Measurements from ENCODE around the gene FXR2.

The FXR2 gene

DNA sequence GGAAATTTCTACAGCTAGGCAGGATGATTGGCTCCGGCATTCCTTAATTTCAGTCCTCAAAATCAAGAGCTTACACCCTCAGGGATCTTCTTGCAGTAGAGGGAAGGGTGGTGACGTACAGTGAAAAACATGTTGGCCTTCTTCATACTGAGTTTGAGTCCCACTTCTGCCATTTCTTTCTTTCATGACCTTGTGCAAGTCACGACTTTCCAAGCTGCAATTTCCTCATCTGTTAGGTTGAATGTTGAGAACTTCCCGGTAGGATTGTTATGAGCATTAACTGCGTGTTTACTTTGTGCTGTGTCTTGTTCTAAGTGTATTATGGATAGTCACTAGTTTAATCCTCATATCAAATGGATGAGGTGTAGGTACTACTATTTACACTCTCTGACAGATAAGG is 45.1 kb downstream of the FXR2 start:
- no peak for DNase-seq

DNA sequence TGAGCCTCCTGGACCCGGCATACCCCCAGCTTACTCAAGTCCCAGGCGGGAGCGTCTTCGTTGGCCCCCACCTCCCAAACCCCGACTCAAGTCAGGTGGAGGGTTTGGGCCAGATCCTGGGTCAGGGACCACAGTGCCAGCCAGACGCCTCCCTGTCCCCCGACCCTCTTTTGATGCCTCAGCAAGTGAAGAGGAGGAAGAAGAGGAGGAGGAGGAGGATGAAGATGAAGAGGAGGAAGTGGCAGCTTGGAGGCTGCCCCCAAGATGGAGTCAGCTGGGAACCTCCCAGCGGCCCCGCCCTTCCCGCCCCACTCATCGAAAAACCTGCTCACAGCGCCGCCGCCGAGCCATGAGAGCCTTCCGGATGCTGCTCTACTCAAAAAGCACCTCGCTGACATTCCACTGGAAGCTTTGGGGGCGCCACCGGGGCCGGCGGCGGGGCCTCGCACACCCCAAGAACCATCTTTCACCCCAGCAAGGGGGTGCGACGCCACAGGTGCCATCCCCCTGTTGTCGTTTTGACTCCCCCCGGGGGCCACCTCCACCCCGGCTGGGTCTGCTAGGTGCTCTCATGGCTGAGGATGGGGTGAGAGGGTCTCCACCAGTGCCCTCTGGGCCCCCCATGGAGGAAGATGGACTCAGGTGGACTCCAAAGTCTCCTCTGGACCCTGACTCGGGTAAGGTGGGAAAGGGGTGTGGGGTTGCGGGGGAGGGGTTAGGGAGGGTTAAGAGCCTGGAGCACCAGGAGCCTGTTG is 51.4 kb downstream of the FXR2 start:
- no peak for DNase-seq

DNA sequence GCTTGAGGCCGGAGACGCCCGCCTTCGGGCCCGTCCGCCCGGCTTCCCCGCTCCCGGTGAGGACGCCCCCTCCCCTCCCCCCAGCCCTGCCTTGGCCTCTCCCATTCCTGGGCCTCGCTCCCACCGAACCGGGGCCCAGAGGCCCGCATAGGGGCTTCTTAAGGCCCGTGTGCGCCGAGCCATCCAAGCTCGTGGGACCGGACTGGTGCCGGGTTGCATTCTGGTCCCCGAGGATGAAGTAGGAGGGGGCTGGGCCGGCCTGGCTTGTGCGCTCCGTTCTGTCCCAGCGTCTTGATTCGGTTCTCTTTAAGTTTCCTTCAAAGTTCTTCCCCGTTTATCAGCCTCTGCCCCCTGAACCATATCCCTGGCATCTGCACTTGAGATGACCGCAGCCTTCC is 52.5 kb downstream of the FXR2 start:
- DNase-seq: no peak

DNA sequence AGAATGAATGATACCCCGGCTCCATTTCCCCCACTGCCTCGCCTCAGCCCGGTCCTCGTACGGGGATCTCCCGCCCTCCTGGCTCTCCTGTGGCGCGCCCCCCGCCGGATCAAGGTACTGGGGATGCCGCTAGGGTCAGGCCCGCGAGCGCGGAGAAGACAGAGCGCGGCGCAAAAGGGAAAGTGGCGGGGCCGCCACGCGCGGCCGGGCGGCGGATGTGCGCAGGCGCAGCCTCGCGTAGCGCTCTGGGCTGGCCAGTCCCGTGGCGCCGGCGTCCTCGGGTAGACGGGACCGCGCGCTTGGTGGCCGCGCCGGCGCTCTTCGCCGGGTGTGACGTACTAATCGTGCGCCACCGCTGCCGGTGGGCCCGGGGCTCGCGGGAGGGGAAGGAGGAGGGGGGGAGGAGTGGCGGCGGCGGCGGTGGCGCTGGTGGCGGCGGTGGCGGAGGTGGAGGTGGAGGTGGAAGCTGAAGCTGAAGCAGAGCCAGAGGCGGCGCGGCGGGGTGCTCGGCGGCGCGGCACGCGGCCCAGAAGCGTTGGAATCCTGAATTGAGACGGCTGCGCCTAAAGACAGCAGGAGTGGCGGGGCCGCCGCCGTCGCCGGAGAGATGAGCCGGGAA is 53.0 kb downstream of the FXR2 start, which contains the start of gene SENP3:
SENP3 (plus strand) TSS at position 331 of the 619 bp plus-strand sequence. CDS start 1,158 bp downstream, outside the sequence.
- DNase-seq: peak; percentile 65

GRCh38 chr17:7561028-7561575 is 53.6 kb downstream of the FXR2 start:
- peak; percentile 63 for DNase-seq

DNA sequence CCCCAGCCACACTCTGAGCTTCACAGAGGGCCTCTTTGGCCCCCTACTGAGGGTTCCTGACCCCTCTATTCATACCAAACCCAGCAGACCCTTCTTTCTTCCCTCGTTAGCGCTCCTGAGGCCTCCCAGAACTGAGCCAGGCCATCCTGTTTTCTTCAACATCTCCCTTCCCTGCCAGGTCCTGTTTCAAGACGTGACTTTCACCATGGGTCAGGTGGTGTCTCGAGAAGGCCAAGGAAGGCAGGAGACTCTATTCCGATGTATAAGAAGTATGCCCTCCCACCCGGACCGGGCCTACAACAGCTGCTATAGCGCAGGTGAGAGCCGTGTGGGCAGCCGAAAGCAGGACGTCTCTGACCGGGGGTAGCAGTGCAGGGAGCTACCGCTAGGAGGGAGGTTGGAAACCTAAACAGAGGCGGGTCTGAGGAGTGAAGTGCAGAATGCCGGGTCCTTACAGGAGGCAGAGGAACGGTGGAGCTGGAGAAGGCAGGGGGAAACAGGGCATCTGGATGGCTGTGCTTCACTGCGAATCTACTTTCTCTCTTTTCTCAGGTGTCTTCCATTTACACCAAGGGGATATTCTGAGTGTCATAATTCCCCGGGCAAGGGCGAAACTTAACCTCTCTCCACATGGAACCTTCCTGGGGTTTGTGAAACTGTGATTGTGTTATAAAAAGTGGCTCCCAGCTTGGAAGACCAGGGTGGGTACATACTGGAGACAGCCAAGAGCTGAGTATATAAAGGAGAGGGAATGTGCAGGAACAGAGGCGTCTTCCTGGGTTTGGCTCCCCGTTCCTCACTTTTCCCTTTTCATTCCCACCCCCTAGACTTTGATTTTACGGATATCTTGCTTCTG is 54.3 kb downstream of the FXR2 start:
- DNase-seq: no peak

- DNase-seq: no peak
Measured at GRCh38 chr17:7559320-7560171, 55.2 kb downstream of the FXR2 start.

GRCh38 chr17:7558544-7559319 is 56.0 kb downstream of the FXR2 start, which contains the start of gene TNFSF13:
TSS of gene TNFSF13 (plus strand) at chr17:7558750. CDS start at chr17:7559040, 290 bp downstream.
- DNase-seq: no peak

- DNase-seq: no peak
Measured at GRCh38 chr17:7557775-7558543, 56.7 kb downstream of the FXR2 start.

GRCh38 chr17:7557147-7557764 is 57.4 kb downstream of the FXR2 start:
- DNase-seq: no peak

DNA sequence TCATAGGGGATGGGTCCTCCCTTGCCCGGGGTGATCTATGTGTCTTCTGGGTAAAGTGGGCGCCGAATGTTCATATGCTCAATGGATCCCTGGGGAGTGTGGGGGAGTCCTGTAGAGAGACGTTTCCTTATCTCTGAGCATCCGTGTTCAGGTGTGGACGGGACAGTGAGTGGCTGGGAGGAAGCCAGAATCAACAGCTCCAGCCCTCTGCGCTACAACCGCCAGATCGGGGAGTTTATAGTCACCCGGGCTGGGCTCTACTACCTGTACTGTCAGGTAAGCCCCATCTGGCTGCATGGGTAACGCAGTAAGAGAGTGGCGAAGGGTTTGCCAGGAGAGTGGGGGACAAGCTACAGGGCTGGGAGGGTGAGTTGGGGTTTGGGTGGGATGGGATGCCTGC is 58.1 kb downstream of the FXR2 start:
- DNase-seq: no peak

- DNase-seq: no peak
Measured at GRCh38 chr17:7555320-7555948, 59.3 kb downstream of the FXR2 start.

- no peak for DNase-seq
Measured at GRCh38 chr17:7553356-7553755, 61.3 kb downstream of the FXR2 start.

DNA sequence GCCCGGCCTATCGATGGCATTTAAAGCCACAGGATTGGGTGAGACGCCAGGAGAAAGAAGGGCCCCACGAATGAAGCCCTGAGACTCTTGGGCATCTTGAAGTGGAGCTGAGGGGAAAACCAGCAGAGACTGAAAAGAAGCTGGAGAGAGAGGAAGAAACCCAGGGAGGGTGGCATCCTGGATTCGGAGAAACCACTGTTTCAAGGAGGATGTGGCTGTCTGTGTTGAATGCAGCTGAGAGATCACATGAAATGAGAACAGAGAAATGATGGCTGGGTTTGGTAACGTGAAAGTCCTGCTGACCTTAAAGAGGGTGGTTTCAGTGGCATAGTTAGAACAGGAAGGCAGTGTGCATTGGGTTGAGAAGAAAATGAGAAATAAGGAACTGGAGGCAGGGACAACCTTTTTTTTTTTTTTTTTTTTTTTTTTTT is 62.1 kb downstream of the FXR2 start:
- DNase-seq: no peak

DNA sequence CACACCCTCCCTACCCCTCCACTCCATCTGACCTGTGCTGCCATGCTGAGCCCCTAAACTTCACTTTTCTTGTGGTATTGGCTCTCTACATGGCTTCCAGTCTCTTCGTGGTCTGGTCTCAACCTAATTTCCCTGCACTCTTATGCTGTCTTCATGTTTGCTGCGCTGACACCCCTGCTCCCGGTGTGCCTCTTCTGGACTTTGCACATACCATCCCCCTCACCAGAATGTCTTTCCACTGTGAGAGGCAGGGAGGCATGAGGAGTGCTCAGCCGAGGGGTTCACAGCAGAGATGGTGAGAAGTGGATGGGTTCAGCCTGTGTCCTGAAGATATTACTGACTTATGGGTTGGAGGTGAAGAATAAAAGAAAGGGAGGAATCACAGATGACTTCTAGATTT is 63.3 kb downstream of the FXR2 start:
- DNase-seq: no peak

GRCh38 chr17:7550344-7550743 is 64.4 kb downstream of the FXR2 start:
- no peak for DNase-seq

- DNase-seq: no peak
Measured at GRCh38 chr17:7549401-7550055, 65.2 kb downstream of the FXR2 start.

DNA sequence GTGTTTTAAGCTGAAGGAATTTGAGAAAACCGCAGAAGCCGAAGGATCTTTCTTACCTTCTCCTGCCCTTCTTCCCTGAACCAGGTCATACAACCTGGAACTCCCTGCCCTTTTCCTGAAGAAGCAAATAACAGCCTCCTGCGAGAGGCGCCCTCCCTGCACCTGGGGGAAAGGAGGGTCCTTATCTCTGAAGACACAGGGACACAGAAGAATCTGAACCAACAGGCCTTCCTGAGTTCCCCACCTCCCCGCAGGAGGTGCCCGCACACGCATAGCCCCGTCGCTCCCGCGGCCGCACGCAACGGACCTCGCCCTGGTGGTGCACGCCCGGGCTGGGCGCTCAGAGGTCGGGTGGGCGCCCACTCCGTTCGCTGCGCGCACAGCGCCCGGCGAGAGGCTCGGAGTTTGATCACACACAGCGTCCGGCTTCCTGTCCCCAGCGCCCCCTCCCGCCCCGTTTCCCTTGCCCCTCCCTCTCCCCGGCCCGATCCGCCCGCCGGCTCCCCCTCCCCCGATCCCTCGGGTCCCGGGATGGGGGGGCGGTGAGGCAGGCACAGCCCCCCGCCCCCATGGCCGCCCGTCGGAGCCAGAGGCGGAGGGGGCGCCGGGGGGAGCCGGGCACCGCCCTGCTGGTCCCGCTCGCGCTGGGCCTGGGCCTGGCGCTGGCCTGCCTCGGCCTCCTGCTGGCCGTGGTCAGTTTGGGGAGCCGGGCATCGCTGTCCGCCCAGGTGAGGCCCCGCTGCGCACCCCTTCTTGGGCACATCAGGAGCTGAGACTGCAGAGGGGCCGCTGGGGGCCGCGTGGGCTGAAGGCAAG is 65.9 kb downstream of the FXR2 start, which contains the start of gene TNFSF12:
TNFSF12 (plus strand) TSS at position 474 of the 816 bp plus-strand sequence; CDS start at position 570, 96 bp downstream.
- no peak for DNase-seq
